ENCODE data around the gene CASK. TPM values are rescaled to one million over a fixed set of nuclear protein-coding genes. Genes with fewer than 3 reads are reported as not detected.

The CASK gene
- total and polyA plus RNA-seq, 2 experiments from 2014 or later = 82.9 to 95.7 TPM

DNA sequence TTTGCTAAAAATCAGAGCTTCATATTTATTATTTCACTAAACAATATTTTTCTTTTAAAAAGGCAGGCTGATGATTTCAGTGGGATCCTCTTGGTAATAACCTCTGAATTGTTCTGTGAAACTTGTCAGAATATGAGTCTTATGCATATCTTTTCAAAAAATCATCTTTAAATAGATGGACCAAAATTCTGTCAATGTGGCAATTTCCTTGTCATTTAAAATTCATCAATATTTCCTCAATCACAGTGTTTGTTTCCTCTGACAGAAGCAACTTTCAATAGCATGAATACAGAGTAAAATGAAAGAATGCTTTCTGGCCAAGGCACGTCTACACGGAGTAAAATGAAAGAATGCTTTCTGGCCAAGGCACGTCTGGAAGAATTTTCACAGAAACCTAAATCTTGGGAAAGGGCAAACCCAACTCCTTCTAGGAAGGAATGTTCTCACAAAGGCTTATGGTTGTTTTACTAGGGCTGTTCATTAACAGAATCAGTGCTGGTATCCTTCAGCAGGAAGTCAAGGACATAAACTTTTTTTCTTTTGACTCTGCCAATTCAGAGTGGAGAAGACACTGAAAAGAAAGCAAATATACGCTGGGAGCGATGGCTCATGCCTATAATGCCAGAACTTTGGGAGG is 333.6 kb downstream of the CASK start:
- H3K4me3 ChIP-seq = no peak overlapping the region
- no peaks in the 10 kb centered on the region for H4K20me1 ChIP-seq (ENCODE audit: insufficient read depth, poor library complexity, severe bottlenecking)
- TF ChIP-seq, protein P1, sequence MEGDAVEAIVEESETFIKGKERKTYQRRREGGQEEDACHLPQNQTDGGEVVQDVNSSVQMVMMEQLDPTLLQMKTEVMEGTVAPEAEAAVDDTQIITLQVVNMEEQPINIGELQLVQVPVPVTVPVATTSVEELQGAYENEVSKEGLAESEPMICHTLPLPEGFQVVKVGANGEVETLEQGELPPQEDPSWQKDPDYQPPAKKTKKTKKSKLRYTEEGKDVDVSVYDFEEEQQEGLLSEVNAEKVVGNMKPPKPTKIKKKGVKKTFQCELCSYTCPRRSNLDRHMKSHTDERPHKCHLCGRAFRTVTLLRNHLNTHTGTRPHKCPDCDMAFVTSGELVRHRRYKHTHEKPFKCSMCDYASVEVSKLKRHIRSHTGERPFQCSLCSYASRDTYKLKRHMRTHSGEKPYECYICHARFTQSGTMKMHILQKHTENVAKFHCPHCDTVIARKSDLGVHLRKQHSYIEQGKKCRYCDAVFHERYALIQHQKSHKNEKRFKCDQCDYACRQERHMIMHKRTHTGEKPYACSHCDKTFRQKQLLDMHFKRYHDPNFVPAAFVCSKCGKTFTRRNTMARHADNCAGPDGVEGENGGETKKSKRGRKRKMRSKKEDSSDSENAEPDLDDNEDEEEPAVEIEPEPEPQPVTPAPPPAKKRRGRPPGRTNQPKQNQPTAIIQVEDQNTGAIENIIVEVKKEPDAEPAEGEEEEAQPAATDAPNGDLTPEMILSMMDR (IDR thresholded peaks at IDR 0.05; ENCODE audit: poor library complexity) = no peak
- TF ChIP-seq EZH2 (IDR thresholded peaks at IDR 0.05; ENCODE audit: borderline replicate concordance) = no peak
- peak; percentile 13 for DNase-seq (ENCODE audit: low spot score)
- H3K4me1 ChIP-seq (ENCODE audit: insufficient read depth) = no peaks in the 10 kb centered on the region
- WGBS (ENCODE audit: low lambda C conversion rate, missing lambda C conversion rate) = 54% methylated on average over 5 of the region's 5 CpGs
- no peaks in the 10 kb centered on the region for H3K27me3 ChIP-seq
- no peaks in the 10 kb centered on the region for H3K9me3 ChIP-seq (ENCODE audit: low read depth)
- H2AFZ ChIP-seq = no peak overlapping the region
- H3K27ac ChIP-seq = peak overlapping the region; percentile 45
- no peaks in the 10 kb centered on the region for H3K79me2 ChIP-seq
- H3K4me2 ChIP-seq = peak overlapping the region; percentile 65
- no peaks in the 10 kb centered on the region for H3K9me2 ChIP-seq (replicated peaks; ENCODE audit: insufficient read depth)
- no peaks in the 10 kb centered on the region for H3K36me3 ChIP-seq (replicated peaks; ENCODE audit: insufficient read depth, low read depth)

DNA sequence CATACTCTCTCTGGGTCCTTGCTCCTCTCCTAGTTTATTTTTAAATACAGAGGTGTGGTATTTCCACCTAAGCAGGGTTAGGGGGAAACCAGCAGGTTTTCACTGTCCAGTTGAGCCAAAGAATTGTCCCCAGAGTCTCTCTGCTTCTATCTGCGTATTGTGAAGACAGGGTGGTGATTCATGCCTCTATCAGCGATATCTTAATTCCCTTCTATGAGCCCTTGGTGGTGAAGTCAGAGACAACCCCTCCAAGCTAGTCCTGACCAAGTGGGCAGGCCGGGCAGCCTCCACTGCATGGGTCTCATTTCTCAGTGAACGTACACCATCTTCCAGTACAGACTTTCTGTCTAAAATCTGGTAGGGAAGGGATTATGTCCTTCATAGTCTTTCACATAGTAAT is 335.1 kb downstream of the CASK start:
- TF ChIP-seq EZH2phosphoT487 (IDR thresholded peaks at IDR 0.05; ENCODE audit: low read depth, severe bottlenecking, unreplicated experiment) (no peak), EZH2 (IDR thresholded peaks at IDR 0.05; ENCODE audit: borderline replicate concordance) (no peak)
- TF ChIP-seq, protein P1 (IDR thresholded peaks at IDR 0.05; ENCODE audit: poor library complexity) = no peak
- no peaks in the 10 kb centered on the region for H3K4me1 ChIP-seq (ENCODE audit: insufficient read depth)
- no peaks in the 10 kb centered on the region for H3K9me2 ChIP-seq (replicated peaks; ENCODE audit: insufficient read depth)
- H3K27ac ChIP-seq = no peak overlapping the region
- no peak overlapping the region for H3K4me3 ChIP-seq
- no peak overlapping the region for H2AFZ ChIP-seq
- no peaks in the 10 kb centered on the region for H4K20me1 ChIP-seq (ENCODE audit: insufficient read depth, poor library complexity, severe bottlenecking)
- 59% methylated on average over 4 of the region's 4 CpGs for WGBS (ENCODE audit: low lambda C conversion rate, missing lambda C conversion rate)
- no peaks in the 10 kb centered on the region for H3K79me2 ChIP-seq
- H3K27me3 ChIP-seq = no peaks in the 10 kb centered on the region
- no peak for DNase-seq (ENCODE audit: low spot score)
- H3K4me2 ChIP-seq = no peak overlapping the region
- no peaks in the 10 kb centered on the region for H3K36me3 ChIP-seq (replicated peaks; ENCODE audit: insufficient read depth, low read depth)
- H3K9me3 ChIP-seq (ENCODE audit: low read depth) = no peaks in the 10 kb centered on the region

DNA sequence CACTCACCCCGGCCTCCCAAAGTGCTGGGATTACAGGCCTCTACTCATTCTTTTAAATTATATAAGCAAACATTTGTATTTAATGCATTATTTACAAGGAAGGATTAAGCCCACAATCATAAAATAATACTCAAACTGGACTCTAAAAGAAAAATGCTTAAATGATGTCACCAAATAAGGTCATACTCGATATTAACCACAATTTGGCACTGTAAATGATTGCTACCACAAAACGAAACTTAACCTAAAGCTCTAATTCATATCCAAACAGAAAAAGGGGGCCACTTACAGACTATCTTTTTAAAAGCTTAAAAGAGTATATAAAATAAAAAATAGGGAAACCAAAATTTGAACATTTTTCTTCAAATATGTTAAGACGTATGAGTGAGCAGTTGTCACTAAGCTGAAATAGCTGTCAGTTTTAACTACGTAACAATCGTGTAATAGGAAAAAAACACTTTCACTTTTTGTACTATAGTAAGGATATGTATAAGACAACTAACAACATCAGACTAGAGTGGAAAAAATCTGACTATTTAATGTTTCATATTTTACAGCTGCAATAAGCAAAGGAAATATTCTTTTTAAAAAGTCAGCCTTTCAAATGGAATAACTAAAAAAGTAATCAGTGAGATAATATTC is 342.8 kb downstream of the CASK start:
- H3K9me2 ChIP-seq (replicated peaks; ENCODE audit: insufficient read depth) = no peaks in the 10 kb centered on the region
- H3K79me2 ChIP-seq = no peaks in the 10 kb centered on the region
- TF ChIP-seq EZH2phosphoT487 (IDR thresholded peaks at IDR 0.05; ENCODE audit: low read depth, severe bottlenecking, unreplicated experiment) (no peak), EZH2 (IDR thresholded peaks at IDR 0.05; ENCODE audit: borderline replicate concordance) (no peak)
- TF ChIP-seq, protein P1 (IDR thresholded peaks at IDR 0.05; ENCODE audit: poor library complexity) = no peak
- 77% methylated on average over 6 of the region's 6 CpGs for WGBS (ENCODE audit: low lambda C conversion rate, missing lambda C conversion rate)
- H3K4me1 ChIP-seq (ENCODE audit: insufficient read depth) = no peaks in the 10 kb centered on the region
- no peaks in the 10 kb centered on the region for H4K20me1 ChIP-seq (ENCODE audit: insufficient read depth, poor library complexity, severe bottlenecking)
- no peak overlapping the region for H3K4me3 ChIP-seq
- no peak overlapping the region for H2AFZ ChIP-seq
- H3K27me3 ChIP-seq = no peaks in the 10 kb centered on the region
- no peak overlapping the region for H3K27ac ChIP-seq
- H3K4me2 ChIP-seq = no peak overlapping the region
- no peaks in the 10 kb centered on the region for H3K36me3 ChIP-seq (replicated peaks; ENCODE audit: insufficient read depth, low read depth)
- no peak for DNase-seq (ENCODE audit: low spot score)
- H3K9me3 ChIP-seq (ENCODE audit: low read depth) = no peaks in the 10 kb centered on the region
